ENCODE results near the gene CNN2. TPM values are rescaled to one million over a fixed set of nuclear protein-coding genes. Genes with fewer than 3 reads are reported as not detected.

The CNN2 gene
- total and polyA plus RNA-seq, 9 donors: 60.6 to 438 (median 192) TPM

DNA sequence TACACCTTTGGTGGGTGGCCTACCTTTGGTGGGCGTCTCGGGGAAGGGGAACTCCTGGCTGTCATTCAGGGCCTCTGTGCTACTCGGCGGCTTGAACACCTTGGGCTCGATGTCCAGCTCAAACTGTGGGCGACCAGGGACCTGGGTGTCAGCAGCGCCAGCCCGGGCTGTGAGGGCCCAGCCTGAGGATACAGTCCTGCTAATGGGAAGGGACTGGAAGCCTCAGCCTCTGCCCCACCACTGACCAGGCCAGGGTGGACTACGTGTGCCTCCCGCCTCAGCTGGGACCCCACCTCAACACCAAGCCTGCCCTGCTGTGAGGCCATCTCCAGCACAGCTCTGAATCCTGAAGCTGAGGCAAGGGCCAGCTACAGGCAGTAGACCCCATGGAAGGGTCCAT is 13.2 kb upstream of the CNN2 start:
- Histone ChIP-seq H3K9me3 (no peaks in the 10 kb centered on the region), H3K27me3 (no peaks in the 10 kb centered on the region), H3K4me3 (no peak overlapping the region), H3K27ac (no peak overlapping the region), H3K36me3 (no peaks in the 10 kb centered on the region), H3K4me1 (ENCODE audit: insufficient read depth) (peaks cover 20% of the 10 kb centered on the region)
- 86 to 90% (median 89%) methylated on average over 5 to 10 of the region's 10 CpGs for WGBS, 3 donors
- intact Hi-C loops (cut with DNase I): loop anchor here in 2 of 4 donors (10.0 kb wide), 1 partner anchor 172 kb away; no protein-coding TSS in a partner anchor
- DNase-seq: no peak
- TF ChIP-seq, protein P1, sequence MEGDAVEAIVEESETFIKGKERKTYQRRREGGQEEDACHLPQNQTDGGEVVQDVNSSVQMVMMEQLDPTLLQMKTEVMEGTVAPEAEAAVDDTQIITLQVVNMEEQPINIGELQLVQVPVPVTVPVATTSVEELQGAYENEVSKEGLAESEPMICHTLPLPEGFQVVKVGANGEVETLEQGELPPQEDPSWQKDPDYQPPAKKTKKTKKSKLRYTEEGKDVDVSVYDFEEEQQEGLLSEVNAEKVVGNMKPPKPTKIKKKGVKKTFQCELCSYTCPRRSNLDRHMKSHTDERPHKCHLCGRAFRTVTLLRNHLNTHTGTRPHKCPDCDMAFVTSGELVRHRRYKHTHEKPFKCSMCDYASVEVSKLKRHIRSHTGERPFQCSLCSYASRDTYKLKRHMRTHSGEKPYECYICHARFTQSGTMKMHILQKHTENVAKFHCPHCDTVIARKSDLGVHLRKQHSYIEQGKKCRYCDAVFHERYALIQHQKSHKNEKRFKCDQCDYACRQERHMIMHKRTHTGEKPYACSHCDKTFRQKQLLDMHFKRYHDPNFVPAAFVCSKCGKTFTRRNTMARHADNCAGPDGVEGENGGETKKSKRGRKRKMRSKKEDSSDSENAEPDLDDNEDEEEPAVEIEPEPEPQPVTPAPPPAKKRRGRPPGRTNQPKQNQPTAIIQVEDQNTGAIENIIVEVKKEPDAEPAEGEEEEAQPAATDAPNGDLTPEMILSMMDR (IDR thresholded peaks at IDR 0.05): no peak
- TF ChIP-seq POLR2A (IDR thresholded peaks at IDR 0.05): no peak
- no peak for TF ChIP-seq EP300 (IDR thresholded peaks at IDR 0.05)

DNA sequence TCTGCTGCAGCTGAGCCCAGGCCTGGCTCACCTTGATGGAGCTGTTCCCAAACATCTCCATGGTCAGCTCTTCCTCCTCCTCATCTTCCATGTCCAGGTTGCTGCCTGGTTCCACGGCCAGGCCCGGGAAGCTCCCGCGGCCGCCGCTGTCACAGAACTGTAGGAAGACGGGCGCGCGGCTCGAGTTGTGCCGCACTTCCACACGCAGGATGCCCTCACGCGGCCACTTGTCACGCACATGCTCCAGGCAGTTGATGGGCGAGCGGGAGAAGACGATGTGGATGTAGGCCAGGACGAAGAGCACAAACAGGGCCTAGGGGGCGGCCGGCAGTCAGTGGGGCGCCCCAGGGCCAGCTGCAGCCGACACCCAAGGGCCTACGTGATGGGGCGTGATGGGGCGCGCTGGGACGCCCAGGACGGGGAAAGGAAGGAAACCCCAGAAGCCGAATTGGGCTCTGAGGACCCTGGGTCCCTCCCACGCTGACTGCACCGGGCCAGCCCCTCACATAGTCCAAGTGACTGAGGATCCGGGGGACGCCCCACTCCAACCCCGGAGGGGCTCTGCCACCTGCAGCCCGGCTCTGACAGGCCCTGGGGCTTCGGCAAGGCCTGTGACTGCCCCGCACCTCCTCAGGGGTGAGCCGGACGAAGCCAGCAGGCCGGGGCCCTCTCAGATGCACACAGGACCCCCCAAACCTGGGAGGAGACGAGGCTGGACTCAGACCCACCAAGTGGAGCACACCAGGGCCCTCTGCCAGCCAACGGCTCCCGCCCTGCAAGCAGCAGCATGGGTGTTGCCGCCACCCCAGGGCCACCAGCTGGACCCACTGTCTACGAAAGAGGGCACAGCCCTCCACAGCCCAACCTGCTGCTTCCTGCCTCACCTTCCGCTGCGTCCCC is 12.0 kb upstream of the CNN2 start:
- no peaks in the 10 kb centered on the region for H3K27me3 ChIP-seq
- H3K4me1 ChIP-seq (ENCODE audit: insufficient read depth): peaks cover 28% of the 10 kb centered on the region
- whole genome bisulfite sequencing, 3 donors: 92 to 93% (median 93%) methylated on average over 43 to 49 of the region's 49 CpGs
- DNase-seq: no peak
- TF ChIP-seq, protein P1 (IDR thresholded peaks at IDR 0.05): no peak
- no peak for TF ChIP-seq POLR2A (IDR thresholded peaks at IDR 0.05)
- no peak for TF ChIP-seq EP300 (IDR thresholded peaks at IDR 0.05)
- no peak overlapping the region for H3K27ac ChIP-seq
- no peaks in the 10 kb centered on the region for H3K36me3 ChIP-seq
- no peak overlapping the region for H3K4me3 ChIP-seq
- intact Hi-C loops (cut with DNase I): loop anchor here in 2 of 4 donors (5.0 to 10.0 kb wide), 2 partner anchors 83 to 170 kb away; partner anchors contain the start of gene POLR2E (in 1 of the 2)
- no peaks in the 10 kb centered on the region for H3K9me3 ChIP-seq

DNA sequence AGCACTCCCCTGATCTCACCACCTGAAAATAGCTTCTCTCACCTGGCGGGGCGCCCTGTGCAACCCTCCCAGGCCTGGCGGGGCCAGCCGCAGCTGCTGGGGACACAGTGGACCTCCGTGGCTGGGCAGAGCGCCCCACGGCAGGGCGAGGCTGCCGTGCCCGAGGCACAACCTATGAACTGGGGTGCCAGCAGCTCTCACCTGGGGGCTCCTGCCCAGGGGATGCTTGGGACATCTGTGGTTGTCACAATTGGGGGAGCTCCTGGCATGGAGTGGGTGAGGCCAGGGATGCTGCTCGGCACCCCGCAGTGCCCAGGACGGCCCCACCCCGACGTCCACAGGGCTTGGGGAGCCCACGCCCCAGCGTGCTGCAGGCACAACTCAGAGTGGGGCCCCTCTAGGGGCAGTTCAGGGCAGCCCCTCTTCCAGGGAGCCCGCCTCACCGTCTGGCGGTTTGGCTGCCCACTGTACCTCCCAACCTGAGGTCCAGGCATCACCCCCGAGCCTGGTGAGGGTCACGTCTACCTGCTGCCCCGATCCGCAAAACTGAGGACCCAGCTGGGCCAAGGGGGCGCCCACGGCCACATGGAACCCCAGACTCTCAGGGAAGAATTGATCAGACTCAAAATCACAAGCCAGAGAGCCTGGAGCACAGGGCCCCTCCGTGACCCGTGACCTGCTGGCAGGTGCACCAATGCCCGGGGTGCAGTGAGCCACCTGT is 11.2 kb upstream of the CNN2 start:
- H3K4me1 ChIP-seq (ENCODE audit: insufficient read depth): peaks cover 31% of the 10 kb centered on the region

More for the DNA sequence above, 11.2 kb upstream of the CNN2 start:
- H3K36me3 ChIP-seq: no peaks in the 10 kb centered on the region
- no peak overlapping the region for H3K27ac ChIP-seq
- H3K27me3 ChIP-seq: no peaks in the 10 kb centered on the region
- intact Hi-C loops (cut with DNase I): loop anchor here in 2 of 4 donors (5.0 to 10.0 kb wide), 2 partner anchors 82 to 170 kb away; partner anchors contain the start of gene POLR2E (in 1 of the 2)
- no peaks in the 10 kb centered on the region for H3K9me3 ChIP-seq
- no peak for DNase-seq
- H3K4me3 ChIP-seq: no peak overlapping the region
- 79 to 84% (median 83%) methylated on average over 15 to 29 of the region's 29 CpGs for WGBS, 3 donors
- TF ChIP-seq POLR2A (IDR thresholded peaks at IDR 0.05): no peak
- no peak for TF ChIP-seq EP300 (IDR thresholded peaks at IDR 0.05)
- TF ChIP-seq, protein P1 (IDR thresholded peaks at IDR 0.05): no peak

All from ovary (tissue), 9 donors.